ENCODE measurements around the gene TBX4. TPM values are rescaled to one million over a fixed set of nuclear protein-coding genes. Genes with fewer than 3 reads are reported as not detected.

The TBX4 gene
- total RNA-seq, 1 experiment from 2014 or later: not detected

GRCh38 chr17:61406971-61407911, 45.0 kb upstream of the TBX4 start:
- Histone ChIP-seq H3K4ac (ENCODE audit: low read depth, low read length) (no peak overlapping the region), H3K4me1 (ENCODE audit: insufficient read depth, low read length) (no peaks in the 10 kb centered on the region), H2AK5ac (ENCODE audit: insufficient read length, low read length) (no peak overlapping the region), H3K9me3 (ENCODE audit: control insufficient read depth, low read depth, low read length) (no peaks in the 10 kb centered on the region), H2AFZ (ENCODE audit: low read length) (no peak overlapping the region), H3K14ac (ENCODE audit: insufficient read depth, low read length) (no peak overlapping the region), H4K5ac (ENCODE audit: insufficient read length, low read depth, low read length) (no peak overlapping the region), H3K27ac (ENCODE audit: insufficient read length, low read depth, low read length) (no peak overlapping the region), H3K23ac (ENCODE audit: insufficient read length, low read depth, low read length) (no peak overlapping the region), H2BK5ac (ENCODE audit: insufficient read length, low read length) (no peak overlapping the region), H2BK12ac (ENCODE audit: insufficient read length, low read depth, low read length) (no peak overlapping the region), H2BK120ac (ENCODE audit: low read depth, low read length, poor library complexity, severe bottlenecking) (no peak overlapping the region), H3K79me1 (ENCODE audit: insufficient read depth, low read depth, low read length, poor library complexity, severe bottlenecking) (no peaks in the 10 kb centered on the region), H2BK20ac (ENCODE audit: low read depth, low read length, poor library complexity, severe bottlenecking) (no peak overlapping the region), H3K18ac (ENCODE audit: insufficient read length, low read depth, low read length) (no peak overlapping the region), H3K27me3 (ENCODE audit: insufficient read depth, low read length) (peaks cover 87% of the 10 kb centered on the region), H3K23me2 (ENCODE audit: insufficient read length, low read depth, low read length, poor library complexity, severe bottlenecking) (peaks cover 16% of the 10 kb centered on the region), H4K20me1 (ENCODE audit: control insufficient read depth, insufficient read depth, insufficient read length) (peaks cover 2% of the 10 kb centered on the region), H3T11ph (ENCODE audit: low read length) (no peak overlapping the region), H3K9ac (ENCODE audit: extremely low read depth, insufficient read length, low read length) (no peak overlapping the region), H2BK15ac (ENCODE audit: low read depth, low read length) (no peak overlapping the region), H3K4me2 (ENCODE audit: insufficient read depth, insufficient read length, low read length) (no peak overlapping the region), H3K79me2 (ENCODE audit: insufficient read depth, low read length) (no peaks in the 10 kb centered on the region), H3K56ac (ENCODE audit: insufficient read length, low read depth, low read length) (no peak overlapping the region), H4K8ac (replicated peaks; ENCODE audit: insufficient read length, low read depth, low read length) (no peak overlapping the region), H4K91ac (ENCODE audit: insufficient read length, low read depth, low read length) (no peak overlapping the region)
- no CpG with 5 or more reads among the region's 8 CpGs for WGBS (ENCODE audit: extremely low coverage, insufficient read length, low lambda C conversion rate)
- Mint-ChIP-seq H3K36me3 (ENCODE audit: insufficient read depth in 1 of 3, low read depth in 3 of 3) (no peaks in the 10 kb centered on the region), H3K9me3 (no peaks in the 10 kb centered on the region; a peak in 2 of 5 replicates), H3K4me1 (peaks cover 21 to 30% of the 10 kb centered on the region in 2 experiments), H3K27ac (no peak overlapping the region), H3K4me3 (no peak overlapping the region), H3K27me3 (ENCODE audit: low read depth) (peaks cover 93% of the 10 kb centered on the region)
- DNase-seq: peak; percentile 29
- no peak for TF ChIP-seq CTCF (conservative IDR thresholded peaks at IDR 0.05)

Data from H9 (cell line).